ENCODE results near the gene NTRK1. TPM values are rescaled to one million over a fixed set of nuclear protein-coding genes. Genes with fewer than 3 reads are reported as not detected.

The NTRK1 gene
- total RNA-seq, 3 donors from 2014 or later (not counting 1 experiment from before 2014, with no cell fraction given), result 1.7 to 16.7 (median 2.4) TPM

- H3K36me3 ChIP-seq (ENCODE audit: control insufficient read depth, insufficient read depth, low read length), result no peaks in the 10 kb centered on the region
- 29% methylated on average over 14 of the region's 14 CpGs for WGBS (ENCODE audit: insufficient coverage)
- Mint-ChIP-seq H3K4me3 (peak overlapping the region; percentile 77), H3K36me3 (no peaks in the 10 kb centered on the region), H3K9me3 (no peaks in the 10 kb centered on the region), H3K27me3 (ENCODE audit: low read depth in 2 of 2) (peaks cover 25 to 52% of the 10 kb centered on the region in 2 donors), H3K4me1 (peaks cover 15 to 40% of the 10 kb centered on the region in 2 donors), H3K27ac (peak overlapping the region in 1 of 2 donors; percentile 52)
- TF ChIP-seq, protein P1, sequence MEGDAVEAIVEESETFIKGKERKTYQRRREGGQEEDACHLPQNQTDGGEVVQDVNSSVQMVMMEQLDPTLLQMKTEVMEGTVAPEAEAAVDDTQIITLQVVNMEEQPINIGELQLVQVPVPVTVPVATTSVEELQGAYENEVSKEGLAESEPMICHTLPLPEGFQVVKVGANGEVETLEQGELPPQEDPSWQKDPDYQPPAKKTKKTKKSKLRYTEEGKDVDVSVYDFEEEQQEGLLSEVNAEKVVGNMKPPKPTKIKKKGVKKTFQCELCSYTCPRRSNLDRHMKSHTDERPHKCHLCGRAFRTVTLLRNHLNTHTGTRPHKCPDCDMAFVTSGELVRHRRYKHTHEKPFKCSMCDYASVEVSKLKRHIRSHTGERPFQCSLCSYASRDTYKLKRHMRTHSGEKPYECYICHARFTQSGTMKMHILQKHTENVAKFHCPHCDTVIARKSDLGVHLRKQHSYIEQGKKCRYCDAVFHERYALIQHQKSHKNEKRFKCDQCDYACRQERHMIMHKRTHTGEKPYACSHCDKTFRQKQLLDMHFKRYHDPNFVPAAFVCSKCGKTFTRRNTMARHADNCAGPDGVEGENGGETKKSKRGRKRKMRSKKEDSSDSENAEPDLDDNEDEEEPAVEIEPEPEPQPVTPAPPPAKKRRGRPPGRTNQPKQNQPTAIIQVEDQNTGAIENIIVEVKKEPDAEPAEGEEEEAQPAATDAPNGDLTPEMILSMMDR (IDR thresholded peaks at IDR 0.05), result no peak
- peaks cover 27% of the 10 kb centered on the region for H3K27me3 ChIP-seq (ENCODE audit: control insufficient read depth, insufficient read depth, low read length)
- H3K9me3 ChIP-seq (ENCODE audit: control insufficient read depth, insufficient read depth, low read length), result no peaks in the 10 kb centered on the region
- DNase-seq, result no peak
- ATAC-seq, result no peak
- H3K27ac ChIP-seq (ENCODE audit: low read length), result no peak overlapping the region
- no peak overlapping the region for H3K4me3 ChIP-seq (ENCODE audit: low read length)
- H3K4me1 ChIP-seq (ENCODE audit: control insufficient read depth, insufficient read depth, low read length), result peaks cover 28% of the 10 kb centered on the region
- intact Hi-C loops (cut with micrococcal nuclease), result no loop called here
Observed at GRCh38 chr1:156844638-156845037, 16.0 kb upstream of the NTRK1 start.

GRCh38 chr1:156845055-156845952, 15.4 kb upstream of the NTRK1 start:
- Mint-ChIP-seq H3K4me1 (peaks cover 15 to 38% of the 10 kb centered on the region in 2 donors), H3K27me3 (ENCODE audit: low read depth in 2 of 2) (peaks cover 25 to 52% of the 10 kb centered on the region in 2 donors), H3K9me3 (no peaks in the 10 kb centered on the region), H3K27ac (peak overlapping the region in 1 of 2 donors; percentile 52), H3K4me3 (peak overlapping the region; percentile 77), H3K36me3 (no peaks in the 10 kb centered on the region)
- 12% methylated on average over 66 of the region's 69 CpGs for WGBS (ENCODE audit: insufficient coverage)
- intact Hi-C loops (cut with micrococcal nuclease), result no loop called here
- no peak overlapping the region for H3K27ac ChIP-seq (ENCODE audit: low read length)
- peak; percentile 67 to 85 (median 77) for ATAC-seq
- no peak overlapping the region for H3K4me3 ChIP-seq (ENCODE audit: low read length)
- H3K27me3 ChIP-seq (ENCODE audit: control insufficient read depth, insufficient read depth, low read length), result peaks cover 27% of the 10 kb centered on the region
- peaks cover 28% of the 10 kb centered on the region for H3K4me1 ChIP-seq (ENCODE audit: control insufficient read depth, insufficient read depth, low read length)
- TF ChIP-seq, protein P1 (IDR thresholded peaks at IDR 0.05), result no peak
- H3K9me3 ChIP-seq (ENCODE audit: control insufficient read depth, insufficient read depth, low read length), result no peaks in the 10 kb centered on the region
- H3K36me3 ChIP-seq (ENCODE audit: control insufficient read depth, insufficient read depth, low read length), result no peaks in the 10 kb centered on the region
- peak; percentile 40 to 68 for DNase-seq

DNA sequence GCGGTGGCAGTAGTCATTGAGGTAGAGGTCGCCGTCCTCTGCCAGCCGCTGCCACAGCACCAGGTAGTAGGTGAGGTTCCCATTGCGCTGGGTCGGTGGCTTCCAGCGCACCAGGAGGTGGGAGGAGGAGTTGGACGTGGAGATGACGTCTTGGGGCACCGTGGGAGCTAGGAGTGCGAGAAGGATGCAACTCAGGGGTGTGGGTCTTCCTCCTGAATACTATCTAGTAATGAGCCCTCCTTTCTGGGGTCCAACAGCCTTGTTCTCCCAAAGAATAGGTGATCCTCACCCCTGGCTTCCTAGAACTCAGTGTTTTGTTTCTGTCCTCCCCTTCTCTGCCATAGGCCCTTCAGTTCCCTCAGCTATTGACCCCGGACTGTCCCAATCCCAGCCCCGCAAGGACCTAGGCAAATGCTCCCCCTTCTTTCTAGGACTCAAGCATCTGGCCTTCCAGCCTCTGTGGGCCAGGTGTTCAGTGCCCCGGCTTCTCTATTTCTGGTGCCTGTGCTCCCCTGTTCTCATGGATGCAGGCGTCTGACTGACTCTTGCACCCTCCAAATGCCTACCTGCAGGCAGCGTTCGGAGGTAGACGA, 14.6 kb upstream of the NTRK1 start:
- Mint-ChIP-seq H3K36me3 (no peaks in the 10 kb centered on the region), H3K27ac (no peak overlapping the region), H3K4me3 (peak overlapping the region; percentile 61), H3K9me3 (no peaks in the 10 kb centered on the region), H3K4me1 (peaks cover 15 to 38% of the 10 kb centered on the region in 2 donors), H3K27me3 (ENCODE audit: low read depth in 2 of 2) (peaks cover 25 to 48% of the 10 kb centered on the region in 2 donors)
- no peak for ATAC-seq
- H3K4me3 ChIP-seq (ENCODE audit: low read length), result no peak overlapping the region
- intact Hi-C loops (cut with micrococcal nuclease), result no loop called here
- DNase-seq, result no peak
- 51% methylated on average over 18 of the region's 18 CpGs for WGBS (ENCODE audit: insufficient coverage)
- no peaks in the 10 kb centered on the region for H3K9me3 ChIP-seq (ENCODE audit: control insufficient read depth, insufficient read depth, low read length)
- no peak overlapping the region for H3K27ac ChIP-seq (ENCODE audit: low read length)
- TF ChIP-seq, protein P1 (IDR thresholded peaks at IDR 0.05), result no peak
- H3K27me3 ChIP-seq (ENCODE audit: control insufficient read depth, insufficient read depth, low read length), result peaks cover 27% of the 10 kb centered on the region
- no peaks in the 10 kb centered on the region for H3K36me3 ChIP-seq (ENCODE audit: control insufficient read depth, insufficient read depth, low read length)
- peaks cover 28% of the 10 kb centered on the region for H3K4me1 ChIP-seq (ENCODE audit: control insufficient read depth, insufficient read depth, low read length)
